ENCODE data around the gene INHBA.

Gene INHBA

GRCh38 chr7:41711283-41712064 lies 8.6 kb upstream of the INHBA start:
- no peak for DNase-seq

- no peak for DNase-seq
These were observed 7.9 kb upstream of the INHBA start for GRCh38 chr7:41710838-41711237.

- peak; percentile 82 to 95 for DNase-seq
These were observed 6.7 kb upstream of the INHBA start for GRCh38 chr7:41709621-41710020.

GRCh38 chr7:41708581-41709358 lies 5.9 kb upstream of the INHBA start:
- no peak for DNase-seq

- no peak for DNase-seq
These were observed 3.5 kb upstream of the INHBA start for GRCh38 chr7:41706228-41706930.

GRCh38 chr7:41705109-41705901 lies 2.4 kb upstream of the INHBA start:
- DNase-seq = peak; percentile 90 to 93

- no peak for DNase-seq
These were observed 1.6 kb downstream of the INHBA start for GRCh38 chr7:41701068-41701941.

- DNase-seq = no peak
These were observed 2.8 kb downstream of the INHBA start for GRCh38 chr7:41700044-41700471.

GRCh38 chr7:41699516-41699915 lies 3.4 kb downstream of the INHBA start:
- DNase-seq = peak; percentile 27 to 38

GRCh38 chr7:41698726-41699125 lies 4.2 kb downstream of the INHBA start:
- no peak for DNase-seq

- no peak for DNase-seq
These were observed 4.8 kb downstream of the INHBA start for GRCh38 chr7:41698114-41698513.

GRCh38 chr7:41696323-41696916 lies 6.5 kb downstream of the INHBA start:
- DNase-seq = peak; percentile 70 to 72

- no peak for DNase-seq
These were observed 7.1 kb downstream of the INHBA start for GRCh38 chr7:41695661-41696322.

- peak; percentile 36 to 60 for DNase-seq
These were observed 8.4 kb downstream of the INHBA start for GRCh38 chr7:41694495-41694894.

GRCh38 chr7:41693150-41693997 lies 9.5 kb downstream of the INHBA start:
- peak; percentile 37 to 39 for DNase-seq

- no peak for DNase-seq
These were observed 10.6 kb downstream of the INHBA start for GRCh38 chr7:41692251-41692650.

- DNase-seq = no peak
These were observed 11.4 kb downstream of the INHBA start for GRCh38 chr7:41691286-41692190.

- no peak for DNase-seq
These were observed 13.1 kb downstream of the INHBA start for GRCh38 chr7:41689815-41690214.
